IMR-90 (cell line): ENCODE data around the gene TEX11. TPM values are rescaled to one million over a fixed set of nuclear protein-coding genes. Genes with fewer than 3 reads are reported as not detected.

Experiments used
- ATAC-seq: fragments of 200-7000 bp; cut with Tn5 transposase; 2 replicates; pipeline ENCODE4 v1.9.1; 2020; ENCODE audit warnings: low read depth, mild to moderate bottlenecking, moderate library complexity
- BruUV-seq: library from RNA; stranded (reverse); fragments of 400-500 nt; replicated peaks from 2 replicates; lab custom pipeline; 2021; lab: Mats Ljungman, UMichigan
- CTCF ChIA-PET: fragments of 300-600 bp; formaldehyde crosslinking; extraction: SDS; loops from one replicate; lab custom pipeline; 2021; ENCODE audit warnings: antibody characterized with exemption; lab: Yijun Ruan, JAX
- POLR2A ChIA-PET: fragments of 300-600 bp; sonication (Branson Sonifier 250); formaldehyde crosslinking; loops from one replicate; lab custom pipeline; 2022; ENCODE audit warnings: antibody characterized with exemption; ENCODE audit not compliant: unreplicated experiment; lab: Charles Lee
- DNase-seq: peaks from one replicate; pipeline ENCODE4 v3.0.0; 2013
- H2AFZ ChIP-seq: replicated peaks from 2 replicates; pipeline ENCODE3; 2013; ENCODE audit warnings: low read length, mild to moderate bottlenecking; ENCODE audit not compliant: poor library complexity
- H2AK5ac ChIP-seq: 2 replicates; pipeline ENCODE4 v1.6.1; 2013; ENCODE audit warnings: low read depth, low read length, inconsistent platforms
- H2AK9ac ChIP-seq: replicated peaks from 2 replicates; pipeline ENCODE3; 2013; ENCODE audit warnings: mild to moderate bottlenecking, low read depth, low read length, moderate library complexity; ENCODE audit not compliant: poor library complexity
- H2BK120ac ChIP-seq: 2 replicates; pipeline ENCODE4 v1.6.1; 2013; ENCODE audit warnings: low read depth, low read length, inconsistent platforms
- H2BK15ac ChIP-seq: 3 replicates; pipeline ENCODE4 v1.6.1; 2013; ENCODE audit warnings: low read depth, low read length, inconsistent platforms
- H2BK20ac ChIP-seq: 2 replicates; pipeline ENCODE4 v1.6.1; 2013; ENCODE audit warnings: low read depth, mild to moderate bottlenecking, inconsistent platforms, low read length, moderate library complexity
- H2BK5ac ChIP-seq: 2 replicates; pipeline ENCODE4 v1.6.1; 2013; ENCODE audit warnings: mild to moderate bottlenecking, low read depth, low read length, inconsistent platforms; ENCODE audit not compliant: poor library complexity, severe bottlenecking
- H3K14ac ChIP-seq: replicated peaks from 2 replicates; pipeline ENCODE4 v1.6.1; 2013; ENCODE audit warnings: low read depth, low read length, inconsistent platforms
- H3K18ac ChIP-seq: 2 replicates; pipeline ENCODE4 v1.6.1; 2013; ENCODE audit warnings: low read depth, low read length, control low read depth
- H3K23ac ChIP-seq: 2 replicates; pipeline ENCODE4 v1.6.1; 2013; ENCODE audit warnings: low read depth, low read length, inconsistent platforms
- H3K27ac ChIP-seq: 2 replicates; pipeline ENCODE4 v1.5.1; 2013; ENCODE audit warnings: mild to moderate bottlenecking, control low read depth, low read length; ENCODE audit not compliant: insufficient read depth
- H3K27me3 ChIP-seq: 2 replicates; pipeline ENCODE4 v1.6.1; 2013; ENCODE audit warnings: low read length; ENCODE audit not compliant: control insufficient read depth, insufficient read depth
- H3K36me3 ChIP-seq: 2 replicates; pipeline ENCODE4 v1.6.1; 2013; ENCODE audit warnings: low read length, mixed read lengths; ENCODE audit not compliant: control insufficient read depth, insufficient read depth
- H3K4ac ChIP-seq: 2 replicates; pipeline ENCODE4 v1.6.1; 2013; ENCODE audit warnings: low read depth, low read length, inconsistent platforms
- H3K4me1 ChIP-seq: 2 replicates; pipeline ENCODE4 v1.6.1; 2013; ENCODE audit warnings: low read length, mixed read lengths; ENCODE audit not compliant: control insufficient read depth, insufficient read depth
- H3K4me2 ChIP-seq: 2 replicates; pipeline ENCODE4 v1.6.1; 2013; ENCODE audit warnings: low read depth, mild to moderate bottlenecking, control low read depth, low read length, moderate library complexity
- H3K4me3 ChIP-seq: 2 replicates; pipeline ENCODE4 v1.5.1; 2013; ENCODE audit warnings: low read depth, mild to moderate bottlenecking, control low read depth, low read length, moderate library complexity; ENCODE audit not compliant: insufficient read depth
- H3K56ac ChIP-seq: 2 replicates; pipeline ENCODE4 v1.6.1; 2013; ENCODE audit warnings: low read length, inconsistent platforms; ENCODE audit not compliant: insufficient read depth; ENCODE audit errors: extremely low read depth
- H3K79me1 ChIP-seq, 2 experiments: 2 replicates each; pipeline ENCODE4 v1.6.1; 2013; ENCODE audit warnings: low read length in 2 of 2, inconsistent platforms in 1 of 2, low read depth in 1 of 2
- H3K9ac ChIP-seq: 2 replicates; pipeline ENCODE4 v1.6.1; 2013; ENCODE audit warnings: low read depth, low read length, control low read depth
- H3K9me1 ChIP-seq: 2 replicates; pipeline ENCODE4 v1.6.1; 2013; ENCODE audit warnings: low read length, inconsistent platforms; ENCODE audit not compliant: insufficient read depth
- H3K9me3 ChIP-seq: 2 replicates; pipeline ENCODE4 v1.6.1; 2013; ENCODE audit warnings: low read length; ENCODE audit not compliant: control insufficient read depth, insufficient read depth
- H4K20me1 ChIP-seq: 2 replicates; pipeline ENCODE4 v1.6.1; 2013; ENCODE audit warnings: low read length, inconsistent platforms; ENCODE audit not compliant: insufficient read depth
- H4K5ac ChIP-seq: 2 replicates; pipeline ENCODE4 v1.6.1; 2013; ENCODE audit warnings: mild to moderate bottlenecking, low read depth, low read length, control low read depth
- H4K8ac ChIP-seq, 2 experiments: 2 replicates each; pipeline ENCODE4 v1.6.1; 2013; ENCODE audit warnings: low read depth in 2 of 2, low read length in 2 of 2, control low read depth in 1 of 2, inconsistent platforms in 1 of 2
- H4K91ac ChIP-seq: 2 replicates; pipeline ENCODE4 v1.6.1; 2013; ENCODE audit warnings: low read depth, low read length, inconsistent platforms; ENCODE audit not compliant: insufficient read depth
- BHLHE40 ChIP-seq: fragments of 150-350 bp; IDR thresholded peaks from 2 replicates; pipeline ENCODE4 v1.6.1; 2016; ENCODE audit warnings: mild to moderate bottlenecking, low read depth, low read length
- MAZ ChIP-seq: IDR thresholded peaks from 2 replicates; pipeline ENCODE4 v1.6.1; 2012; ENCODE audit warnings: low read depth, mild to moderate bottlenecking, low read length, improper control_type of control experiment, moderate library complexity, borderline replicate concordance
- SMC3 ChIP-seq: fragments of 150-350 bp; IDR thresholded peaks from 2 replicates; pipeline ENCODE4 v1.6.1; 2016; ENCODE audit warnings: low read depth, mild to moderate bottlenecking, antibody characterized with exemption, low read length, moderate library complexity
- WGBS, 2 experiments: methylation state at CpG; one replicate each; pipeline versions ENCODE4 v1.1.5 to v1.1.7; 2013; ENCODE audit warnings: missing lambda C conversion rate in 2 of 2; ENCODE audit not compliant: insufficient read length in 1 of 2; ENCODE audit errors: extremely low coverage in 2 of 2; 5-methylcytosine and 5-hydroxymethylcytosine counted together
- dilution Hi-C: fragments of 300-500 bp; cut with HindIII; formaldehyde crosslinking; loops from one replicate; pipeline ENCODE4 v1.14.3; 2018; ENCODE audit warnings: low sequenced_read_pairs; ENCODE audit not compliant: unreplicated experiment
- in situ Hi-C: fragments of 300-500 bp; cut with MboI; formaldehyde crosslinking; loops from 3 replicates; pipeline ENCODE4 v1.14.3; 2019; ENCODE audit warnings: low sequenced_read_pairs, inconsistent platforms, mixed read lengths
- intact Hi-C: fragments of 100-400 bp; cut with micrococcal nuclease; formaldehyde crosslinking; loops from 2 replicates; pipeline ENCODE4 v1.10.0; 2022
- polyA plus RNA-seq, 3 experiments: library from polyadenylated mRNA; depleted of rRNA; stranded (reverse); fragments of >200 nt; gene quantifications; 2 replicates each; pipeline ENCODE4 v1.2.3, GENCODE V29; 2012; ENCODE audit warnings: low replicate concordance in 1 of 3
- total RNA-seq: library from RNA; depleted of rRNA; stranded (reverse); fragments of >200 nt; gene quantifications from 2 replicates; pipeline ENCODE4 v1.2.3, GENCODE V29; 2012

TEX11 gene
- total and polyA plus RNA-seq, 2 of the 4 experiments (the other 2 are of a cell fraction): not detected

GRCh38 chrX:70535198-70535597 lies 373.3 kb downstream of the TEX11 start:
- intact Hi-C loops: no loop called here
- Histone ChIP-seq H2AK9ac (no peak overlapping the region), H4K91ac (no peak overlapping the region), H2BK5ac (no peak overlapping the region), H3K79me1 (no peaks in the 10 kb centered on the region), H4K5ac (no peak overlapping the region), H2AFZ (no peak overlapping the region), H3K4me2 (no peak overlapping the region), H3K18ac (no peak overlapping the region), H3K4me3 (no peak overlapping the region), H3K14ac (no peak overlapping the region), H3K23ac (no peak overlapping the region), H3K36me3 (no peaks in the 10 kb centered on the region), H4K8ac (no peak overlapping the region), H2AK5ac (no peak overlapping the region), H3K9me3 (no peaks in the 10 kb centered on the region), H2BK15ac (no peak overlapping the region), H2BK20ac (no peak overlapping the region), H3K9me1 (no peaks in the 10 kb centered on the region), H4K20me1 (no peaks in the 10 kb centered on the region), H3K4ac (no peak overlapping the region), H3K27me3 (peaks cover 3% of the 10 kb centered on the region; the same call in 1 of the 2 replicates), H3K9ac (no peak overlapping the region), H3K27ac (no peak overlapping the region), H3K4me1 (no peaks in the 10 kb centered on the region), H2BK120ac (no peak overlapping the region), H3K56ac (no peak overlapping the region)
- POLR2A ChIA-PET: no interaction called here
- TF ChIP-seq BHLHE40 (no peak), SMC3 (no peak), MAZ (no peak)
- in situ Hi-C loops: no loop called here
- BruUV-seq: no TSS peak
- dilution Hi-C loops: no loop called here
- WGBS, 2 experiments: no CpG with 5 or more reads among the region's 1 CpG
- DNase-seq (no peak), ATAC-seq (no peak)
- CTCF ChIA-PET: no interaction called here
